ENCODE measurements around the gene SLC22A23.

DNA sequence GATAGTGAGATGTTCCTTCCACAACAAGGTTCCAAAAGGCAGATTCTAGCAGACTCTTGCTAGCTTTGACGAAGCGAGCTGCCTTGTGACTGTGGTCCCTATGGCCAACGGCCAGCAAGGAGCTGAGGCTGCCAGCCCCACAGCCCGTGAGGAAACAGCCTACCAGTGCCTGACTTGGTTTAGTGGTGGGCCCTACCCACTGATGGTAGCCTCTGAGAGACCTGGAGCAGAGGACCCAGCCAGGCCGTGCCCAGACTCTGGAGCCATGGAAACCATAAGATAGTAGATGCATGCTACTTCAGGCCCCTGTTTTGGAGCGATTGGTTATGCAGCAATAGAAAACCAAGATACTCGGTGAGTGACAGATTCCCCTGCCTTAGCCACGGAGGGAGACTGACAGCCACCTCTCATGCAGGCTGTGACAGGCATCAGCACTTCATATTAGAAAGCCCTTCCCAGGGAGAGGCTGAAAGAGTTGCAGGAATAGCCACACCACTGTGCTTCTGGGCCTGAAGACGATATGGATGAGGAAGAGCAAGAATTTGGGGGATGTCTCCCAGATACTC lies 178.9 kb downstream of the SLC22A23 start:
- TF ChIP-seq, protein P1, sequence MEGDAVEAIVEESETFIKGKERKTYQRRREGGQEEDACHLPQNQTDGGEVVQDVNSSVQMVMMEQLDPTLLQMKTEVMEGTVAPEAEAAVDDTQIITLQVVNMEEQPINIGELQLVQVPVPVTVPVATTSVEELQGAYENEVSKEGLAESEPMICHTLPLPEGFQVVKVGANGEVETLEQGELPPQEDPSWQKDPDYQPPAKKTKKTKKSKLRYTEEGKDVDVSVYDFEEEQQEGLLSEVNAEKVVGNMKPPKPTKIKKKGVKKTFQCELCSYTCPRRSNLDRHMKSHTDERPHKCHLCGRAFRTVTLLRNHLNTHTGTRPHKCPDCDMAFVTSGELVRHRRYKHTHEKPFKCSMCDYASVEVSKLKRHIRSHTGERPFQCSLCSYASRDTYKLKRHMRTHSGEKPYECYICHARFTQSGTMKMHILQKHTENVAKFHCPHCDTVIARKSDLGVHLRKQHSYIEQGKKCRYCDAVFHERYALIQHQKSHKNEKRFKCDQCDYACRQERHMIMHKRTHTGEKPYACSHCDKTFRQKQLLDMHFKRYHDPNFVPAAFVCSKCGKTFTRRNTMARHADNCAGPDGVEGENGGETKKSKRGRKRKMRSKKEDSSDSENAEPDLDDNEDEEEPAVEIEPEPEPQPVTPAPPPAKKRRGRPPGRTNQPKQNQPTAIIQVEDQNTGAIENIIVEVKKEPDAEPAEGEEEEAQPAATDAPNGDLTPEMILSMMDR (IDR thresholded peaks at IDR 0.05) = no peak
- TF ChIP-seq TEAD4 (CRISPR knock-in tag; IDR thresholded peaks at IDR 0.05) (no peak), NFYB (CRISPR knock-in tag; conservative IDR thresholded peaks at IDR 0.05; ENCODE audit: low read depth) (no peak), ZNF396 (CRISPR knock-in tag; IDR thresholded peaks at IDR 0.05; ENCODE audit: borderline replicate concordance) (no peak), TCF7 (CRISPR knock-in tag; IDR thresholded peaks at IDR 0.05; ENCODE audit: low read depth) (no peak), PRRX2 (CRISPR knock-in tag; IDR thresholded peaks at IDR 0.05) (no peak), ATF1 (CRISPR knock-in tag; IDR thresholded peaks at IDR 0.05) (no peak), OVOL2 (CRISPR knock-in tag; IDR thresholded peaks at IDR 0.05; ENCODE audit: borderline replicate concordance) (no peak)
- TF ChIP-seq, protein P2, sequence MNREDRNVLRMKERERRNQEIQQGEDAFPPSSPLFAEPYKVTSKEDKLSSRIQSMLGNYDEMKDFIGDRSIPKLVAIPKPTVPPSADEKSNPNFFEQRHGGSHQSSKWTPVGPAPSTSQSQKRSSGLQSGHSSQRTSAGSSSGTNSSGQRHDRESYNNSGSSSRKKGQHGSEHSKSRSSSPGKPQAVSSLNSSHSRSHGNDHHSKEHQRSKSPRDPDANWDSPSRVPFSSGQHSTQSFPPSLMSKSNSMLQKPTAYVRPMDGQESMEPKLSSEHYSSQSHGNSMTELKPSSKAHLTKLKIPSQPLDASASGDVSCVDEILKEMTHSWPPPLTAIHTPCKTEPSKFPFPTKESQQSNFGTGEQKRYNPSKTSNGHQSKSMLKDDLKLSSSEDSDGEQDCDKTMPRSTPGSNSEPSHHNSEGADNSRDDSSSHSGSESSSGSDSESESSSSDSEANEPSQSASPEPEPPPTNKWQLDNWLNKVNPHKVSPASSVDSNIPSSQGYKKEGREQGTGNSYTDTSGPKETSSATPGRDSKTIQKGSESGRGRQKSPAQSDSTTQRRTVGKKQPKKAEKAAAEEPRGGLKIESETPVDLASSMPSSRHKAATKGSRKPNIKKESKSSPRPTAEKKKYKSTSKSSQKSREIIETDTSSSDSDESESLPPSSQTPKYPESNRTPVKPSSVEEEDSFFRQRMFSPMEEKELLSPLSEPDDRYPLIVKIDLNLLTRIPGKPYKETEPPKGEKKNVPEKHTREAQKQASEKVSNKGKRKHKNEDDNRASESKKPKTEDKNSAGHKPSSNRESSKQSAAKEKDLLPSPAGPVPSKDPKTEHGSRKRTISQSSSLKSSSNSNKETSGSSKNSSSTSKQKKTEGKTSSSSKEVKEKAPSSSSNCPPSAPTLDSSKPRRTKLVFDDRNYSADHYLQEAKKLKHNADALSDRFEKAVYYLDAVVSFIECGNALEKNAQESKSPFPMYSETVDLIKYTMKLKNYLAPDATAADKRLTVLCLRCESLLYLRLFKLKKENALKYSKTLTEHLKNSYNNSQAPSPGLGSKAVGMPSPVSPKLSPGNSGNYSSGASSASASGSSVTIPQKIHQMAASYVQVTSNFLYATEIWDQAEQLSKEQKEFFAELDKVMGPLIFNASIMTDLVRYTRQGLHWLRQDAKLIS (CRISPR knock-in tag; IDR thresholded peaks at IDR 0.05; ENCODE audit: borderline replicate concordance) = no peak
- TF ChIP-seq, protein P3, sequence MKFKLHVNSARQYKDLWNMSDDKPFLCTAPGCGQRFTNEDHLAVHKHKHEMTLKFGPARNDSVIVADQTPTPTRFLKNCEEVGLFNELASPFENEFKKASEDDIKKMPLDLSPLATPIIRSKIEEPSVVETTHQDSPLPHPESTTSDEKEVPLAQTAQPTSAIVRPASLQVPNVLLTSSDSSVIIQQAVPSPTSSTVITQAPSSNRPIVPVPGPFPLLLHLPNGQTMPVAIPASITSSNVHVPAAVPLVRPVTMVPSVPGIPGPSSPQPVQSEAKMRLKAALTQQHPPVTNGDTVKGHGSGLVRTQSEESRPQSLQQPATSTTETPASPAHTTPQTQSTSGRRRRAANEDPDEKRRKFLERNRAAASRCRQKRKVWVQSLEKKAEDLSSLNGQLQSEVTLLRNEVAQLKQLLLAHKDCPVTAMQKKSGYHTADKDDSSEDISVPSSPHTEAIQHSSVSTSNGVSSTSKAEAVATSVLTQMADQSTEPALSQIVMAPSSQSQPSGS (CRISPR knock-in tag; IDR thresholded peaks at IDR 0.05; ENCODE audit: borderline replicate concordance, low read depth) = no peak
- TF ChIP-seq, protein P4, sequence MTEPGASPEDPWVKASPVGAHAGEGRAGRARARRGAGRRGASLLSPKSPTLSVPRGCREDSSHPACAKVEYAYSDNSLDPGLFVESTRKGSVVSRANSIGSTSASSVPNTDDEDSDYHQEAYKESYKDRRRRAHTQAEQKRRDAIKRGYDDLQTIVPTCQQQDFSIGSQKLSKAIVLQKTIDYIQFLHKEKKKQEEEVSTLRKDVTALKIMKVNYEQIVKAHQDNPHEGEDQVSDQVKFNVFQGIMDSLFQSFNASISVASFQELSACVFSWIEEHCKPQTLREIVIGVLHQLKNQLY (CRISPR knock-in tag; IDR thresholded peaks at IDR 0.05) = no peak
